ENCODE results near the gene OR10K2.
"Not testable (repeated sequence)": the region's sequence is repeated elsewhere in the genome, so short reads cannot be mapped to it uniquely, and the experiment has no call there.

OR10K2 gene

GRCh38 chr1:158374860-158375259, 51.2 kb downstream of the OR10K2 start:
- H3K4me3 ChIP-seq (ENCODE audit: low read length), result no peak overlapping the region
- no peak for DNase-seq (ENCODE audit: low read depth, low spot score)

DNA sequence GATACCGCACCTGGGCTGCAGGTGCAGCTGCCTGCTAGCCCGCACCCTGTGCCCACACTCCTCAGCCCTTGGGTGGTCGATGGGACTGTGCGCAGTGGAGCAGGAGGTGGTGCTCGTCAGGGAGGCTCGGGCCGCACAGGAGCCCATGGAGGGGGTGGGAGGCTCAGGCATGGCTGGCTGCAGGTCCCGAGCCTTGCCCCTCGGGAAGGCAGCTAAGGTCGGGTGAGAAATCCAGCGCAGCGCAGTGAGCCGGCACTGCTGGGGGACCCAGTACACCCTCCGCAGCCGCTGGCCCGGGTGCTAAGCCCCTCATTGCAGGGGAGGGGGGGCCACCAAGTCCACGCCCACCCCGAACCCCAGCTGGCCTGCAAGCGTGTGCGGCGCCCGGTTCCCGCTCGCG, 51.9 kb downstream of the OR10K2 start:
- not testable (repeated sequence) for H3K4me3 ChIP-seq (ENCODE audit: low read length); DNase-seq (ENCODE audit: low read depth, low spot score)

DNA sequence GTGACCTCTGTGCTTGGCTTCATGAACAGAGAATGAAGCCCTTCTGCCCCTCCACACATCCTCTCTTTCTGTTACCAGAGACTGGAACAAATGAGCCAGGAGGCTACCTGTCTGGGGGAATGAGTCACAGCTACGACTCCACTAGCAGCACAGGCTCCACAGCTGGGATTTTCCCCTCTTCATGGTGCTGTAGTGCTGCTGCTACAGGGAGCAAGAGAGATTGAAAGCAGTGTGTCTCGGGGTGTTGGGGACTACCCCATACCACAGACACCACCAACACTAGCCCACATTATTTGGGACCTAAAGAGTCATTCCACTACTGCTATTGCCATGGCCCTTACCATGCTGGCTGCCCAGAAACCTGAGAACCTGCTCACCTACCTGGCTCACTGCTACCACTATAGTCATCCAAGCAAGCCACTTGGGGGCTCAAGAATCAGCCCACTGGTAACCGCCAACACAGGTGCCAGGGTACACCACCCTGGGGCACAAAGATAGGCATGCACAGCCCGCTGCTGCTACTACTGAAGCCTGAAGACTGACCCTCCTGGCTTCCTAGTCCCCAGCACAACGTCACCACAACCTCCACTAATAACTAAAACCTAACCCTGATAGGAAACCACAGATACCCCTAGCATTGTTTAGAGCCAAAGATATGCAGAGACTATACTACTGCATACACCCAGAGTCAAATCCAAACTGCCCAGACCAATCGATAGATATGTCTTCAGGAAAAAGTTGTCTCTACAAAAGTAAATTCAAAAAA, 54.7 kb downstream of the OR10K2 start:
- H3K4me3 ChIP-seq (ENCODE audit: low read length), result no peak overlapping the region

More for the DNA sequence above, 54.7 kb downstream of the OR10K2 start:
- DNase-seq (ENCODE audit: low read depth, low spot score), result no peak
